GM18505 (cell line): ENCODE data around the gene CAMTA1.

Source experiments
- ATAC-seq: cut with Tn5 transposase; IDR thresholded peaks from one replicate; pipeline ENCODE4 v1.9.1; 2021; ENCODE audit not compliant: unreplicated experiment
- POLR2A ChIP-seq: IDR thresholded peaks from 4 replicates; pipeline ENCODE4 v1.6.1; 2011; ENCODE audit warnings: borderline replicate concordance; ENCODE audit not compliant: insufficient read depth, insufficient read length; ENCODE audit errors: extremely low read depth

Gene CAMTA1

GRCh38 chr1:7453038-7453437 lies 667.8 kb downstream of the CAMTA1 start:
- ATAC-seq = no peak
- TF ChIP-seq POLR2A = no peak

DNA sequence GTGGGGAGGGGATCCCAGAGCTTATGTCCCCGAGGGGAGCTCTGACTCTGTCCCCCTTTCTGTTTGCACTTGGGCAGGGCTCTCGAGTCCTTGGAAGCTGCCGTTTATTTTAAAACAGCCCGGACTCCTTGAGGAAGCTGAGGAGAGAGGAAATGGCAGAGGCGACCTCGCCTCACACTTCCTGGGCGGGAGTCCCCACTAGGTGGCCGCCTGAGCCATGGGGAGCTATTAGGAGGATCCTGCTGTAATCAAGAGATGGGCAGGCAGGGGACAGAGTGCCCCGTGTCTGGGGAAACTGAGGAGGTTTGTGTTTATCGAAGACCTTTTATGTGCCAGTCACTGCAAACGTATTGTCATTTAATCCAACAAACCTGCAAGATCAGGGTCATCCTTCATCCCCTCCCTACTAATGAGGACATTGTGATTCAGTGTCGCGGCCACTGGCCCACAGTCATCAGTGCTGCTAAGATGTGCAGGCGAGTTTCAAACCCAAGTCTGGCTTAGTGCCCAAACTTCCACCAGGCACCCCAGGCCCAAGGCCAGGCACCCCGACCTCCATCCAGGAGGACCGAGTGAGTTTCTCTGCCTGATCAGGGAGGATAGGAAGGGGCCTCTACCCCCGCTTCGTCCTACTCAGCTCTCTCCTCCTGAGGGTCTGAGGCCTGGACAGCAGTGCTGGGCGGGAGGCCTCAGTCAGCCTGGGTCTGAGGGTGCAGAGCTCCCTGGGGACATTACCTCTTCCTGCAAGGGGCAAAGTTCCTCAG lies 669.0 kb downstream of the CAMTA1 start:
- no peak for ATAC-seq

DNA sequence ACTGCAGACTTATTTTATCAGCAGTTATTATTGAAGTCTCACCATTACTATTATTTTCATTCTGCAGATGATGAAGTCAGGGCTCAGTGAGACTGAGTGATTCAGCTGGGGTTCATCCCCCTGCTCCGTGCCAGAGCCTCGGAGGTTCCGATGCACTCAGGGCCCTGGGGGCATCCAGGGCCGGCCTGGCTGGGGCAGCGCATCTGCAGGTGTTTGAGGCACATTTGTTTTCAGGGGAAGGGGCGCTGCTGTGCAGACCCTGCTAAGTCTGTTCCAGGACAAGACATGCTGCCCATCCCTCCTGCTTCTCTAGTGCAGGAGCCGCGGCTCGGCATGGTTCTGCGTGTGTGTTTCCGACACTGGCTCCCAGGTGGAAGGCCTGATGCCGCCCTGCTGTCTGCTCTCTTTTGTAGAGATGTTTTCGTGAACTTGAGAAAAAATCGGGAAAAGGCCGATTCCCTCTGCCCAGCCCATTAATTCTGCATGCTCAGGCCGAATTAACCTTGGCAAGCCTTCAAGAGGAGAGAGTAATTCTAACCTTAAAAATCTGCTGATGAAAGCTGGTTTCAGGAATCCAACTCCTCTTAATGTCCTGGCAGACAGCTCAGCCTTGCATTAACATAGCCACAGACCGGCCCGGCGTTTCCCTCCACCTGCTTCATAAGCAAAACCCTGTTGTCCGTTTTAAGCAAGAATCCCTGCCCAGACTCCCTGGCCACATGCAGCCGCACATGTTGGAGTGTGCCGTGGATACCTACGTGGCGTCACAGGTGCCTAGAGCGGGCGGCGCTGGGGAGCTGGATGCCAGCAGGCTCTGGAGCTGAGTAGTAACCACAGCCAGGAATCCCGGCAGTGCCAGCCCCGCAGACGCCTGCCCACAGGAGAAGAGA lies 669.9 kb downstream of the CAMTA1 start:
- TF ChIP-seq POLR2A = no peak
- ATAC-seq = no peak

More for the DNA sequence above, 669.0 kb downstream of the CAMTA1 start:
- TF ChIP-seq POLR2A = no peak

DNA sequence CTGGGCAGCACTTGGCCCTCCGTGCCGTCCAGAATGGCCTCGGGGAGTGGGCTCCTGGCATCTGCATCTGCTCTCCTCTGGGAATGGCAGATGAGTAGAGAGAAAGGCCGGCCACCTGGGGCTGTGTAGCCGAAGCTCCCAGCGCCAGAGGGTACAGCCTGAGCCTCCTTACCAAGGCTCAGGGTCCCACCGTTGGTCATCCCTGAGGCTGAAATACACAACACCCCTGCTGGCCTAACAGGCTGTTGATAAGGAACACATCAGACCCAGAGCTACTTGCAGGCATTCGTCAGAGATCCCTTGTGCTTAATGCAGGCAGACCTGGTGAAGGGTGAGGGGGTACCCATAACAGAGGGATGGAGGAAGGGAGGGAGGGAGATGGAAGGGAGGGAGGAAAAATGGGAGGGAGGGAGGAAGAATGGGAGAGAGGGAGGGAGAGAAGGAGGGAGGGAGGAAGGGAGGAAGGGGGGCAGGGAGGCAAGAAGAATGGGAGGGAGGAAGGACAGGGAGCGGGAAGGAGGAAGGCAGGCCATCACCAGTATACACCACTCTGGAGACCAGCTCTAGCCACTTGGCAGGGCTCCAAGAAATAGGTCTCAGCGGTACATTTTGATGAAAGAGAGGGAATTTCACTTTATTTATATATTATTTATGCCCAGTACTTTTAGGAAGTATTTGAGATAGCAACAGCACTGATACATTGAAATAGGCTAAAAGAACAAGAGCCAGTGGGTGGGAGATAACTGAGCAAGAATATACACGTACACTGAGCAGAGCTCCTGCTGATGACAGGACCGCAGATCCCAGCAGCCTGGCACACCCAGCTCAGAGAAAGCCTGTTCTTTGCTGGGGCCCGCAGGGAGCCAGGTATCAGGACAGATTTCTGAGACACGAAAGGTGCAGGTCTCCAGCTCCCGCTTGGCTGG lies 670.8 kb downstream of the CAMTA1 start:
- no peak for ATAC-seq
- TF ChIP-seq POLR2A = no peak

DNA sequence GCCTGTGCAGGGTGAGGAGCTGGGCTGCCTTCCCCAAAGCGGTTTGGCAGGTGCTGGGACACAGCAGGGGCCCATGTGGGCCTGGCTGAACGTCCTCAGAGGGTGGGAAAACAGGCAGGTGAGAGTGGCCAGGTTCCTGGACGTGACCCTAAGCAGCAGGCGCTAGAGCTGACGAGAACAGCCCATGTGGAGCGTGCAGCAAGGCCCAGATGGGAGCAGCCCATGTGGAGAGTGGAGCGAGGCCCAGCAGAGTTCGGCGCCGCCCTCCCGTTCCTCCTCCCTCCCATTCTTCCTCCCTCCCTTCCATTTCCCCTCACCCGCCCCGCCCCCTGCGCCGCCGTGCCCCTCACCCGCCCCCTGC lies 671.4 kb downstream of the CAMTA1 start:
- ATAC-seq = no peak
- TF ChIP-seq POLR2A = no peak

DNA sequence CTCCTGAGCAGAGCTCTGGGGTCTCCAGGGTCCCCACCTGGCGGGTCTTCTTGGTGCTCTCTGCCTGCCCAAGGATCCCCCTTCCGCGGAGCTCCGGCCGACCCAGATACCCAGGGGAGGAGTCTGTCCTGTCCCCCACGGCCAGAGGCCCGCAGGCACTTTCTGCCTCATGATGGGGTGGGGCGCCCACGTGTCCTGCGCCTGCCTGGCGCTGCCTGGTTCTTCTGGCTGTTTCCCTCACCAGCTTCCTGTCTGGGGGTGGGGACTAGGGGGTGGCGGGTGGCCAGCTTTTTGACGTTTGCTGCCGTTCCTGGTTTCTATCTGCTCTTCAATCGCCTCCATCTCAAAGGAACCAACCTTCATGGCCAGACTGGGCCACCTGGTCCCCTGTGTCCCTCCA lies 672.6 kb downstream of the CAMTA1 start:
- no peak for ATAC-seq
- no peak for TF ChIP-seq POLR2A

DNA sequence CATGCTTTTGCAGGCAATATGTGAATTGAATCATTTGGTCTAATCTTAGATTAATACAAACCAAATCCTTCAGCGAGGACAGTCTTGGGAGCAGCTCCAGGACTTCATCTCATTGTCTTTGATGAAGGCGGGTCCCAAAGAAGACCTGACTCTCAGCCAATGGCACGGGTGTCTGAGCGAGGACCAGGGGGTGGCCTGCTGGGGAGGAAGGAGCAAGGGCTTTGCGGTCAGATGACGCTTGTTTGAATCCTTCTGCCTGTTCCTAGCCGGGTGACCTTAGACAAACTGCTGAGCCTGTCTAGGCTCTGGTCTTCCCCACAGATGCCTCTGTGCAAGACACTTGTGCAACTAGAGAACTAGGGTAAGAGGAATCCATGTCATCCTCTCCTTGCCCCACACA lies 673.7 kb downstream of the CAMTA1 start:
- TF ChIP-seq POLR2A = no peak
- ATAC-seq = no peak

DNA sequence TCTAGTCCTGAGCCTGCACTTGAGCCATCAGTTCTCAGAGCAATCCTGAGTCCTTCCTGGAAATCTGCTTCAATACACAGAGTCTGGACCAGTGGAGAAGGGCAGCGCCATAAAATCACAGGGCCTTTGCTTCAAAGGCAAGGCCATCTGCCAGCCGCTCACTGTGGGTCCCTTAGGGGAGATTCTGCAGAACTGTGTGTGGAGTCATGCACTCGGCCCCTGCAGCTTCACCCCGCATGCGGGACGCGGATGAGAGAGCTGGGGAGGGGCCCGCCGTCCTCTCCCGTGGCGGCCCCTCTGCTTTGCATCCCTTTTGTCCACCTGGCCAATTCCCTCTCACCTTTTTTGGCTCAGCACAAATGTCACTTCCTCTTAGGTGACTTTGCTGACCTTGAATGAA lies 674.7 kb downstream of the CAMTA1 start:
- ATAC-seq = no peak
- TF ChIP-seq POLR2A = no peak

DNA sequence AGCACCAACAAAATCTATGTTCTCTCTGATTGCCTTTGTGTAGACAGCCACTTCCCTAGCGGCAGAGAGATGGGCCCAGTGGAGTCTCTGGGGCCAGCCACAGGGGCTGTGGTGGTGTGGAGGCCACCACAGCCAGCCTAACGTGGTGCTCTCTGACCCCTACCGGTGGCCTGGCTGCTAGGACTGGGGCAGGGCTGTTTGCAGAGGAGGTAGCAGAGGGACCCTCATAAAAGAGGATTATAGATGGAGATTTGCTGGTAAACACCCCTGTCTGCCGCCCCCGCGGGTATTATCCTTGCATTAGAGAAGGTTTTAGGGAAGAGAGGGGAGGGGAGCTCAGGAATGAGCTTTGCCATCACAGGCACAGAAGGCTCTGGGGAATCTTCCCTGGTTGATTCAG lies 675.6 kb downstream of the CAMTA1 start:
- no peak for ATAC-seq
- no peak for TF ChIP-seq POLR2A

DNA sequence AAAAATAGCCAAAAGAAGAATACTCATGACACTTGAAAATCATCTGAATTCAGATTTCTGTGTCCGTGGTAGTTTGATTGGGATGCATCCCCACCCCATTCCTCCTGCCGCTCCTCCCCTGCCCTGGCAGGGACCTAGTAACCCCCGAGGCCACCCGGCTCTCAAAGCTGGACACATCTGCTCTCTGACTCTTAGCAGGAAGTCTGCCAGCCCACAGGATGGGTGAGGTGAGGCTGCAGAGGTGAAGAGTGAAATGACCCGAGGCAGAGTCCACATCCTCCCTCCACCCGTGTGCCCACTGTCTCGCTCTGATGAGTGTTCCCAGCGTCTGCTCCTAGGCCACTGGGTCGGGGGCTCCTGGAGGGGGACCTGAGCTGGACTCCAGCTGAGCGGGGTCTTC lies 677.4 kb downstream of the CAMTA1 start:
- no peak for ATAC-seq
- TF ChIP-seq POLR2A = no peak

DNA sequence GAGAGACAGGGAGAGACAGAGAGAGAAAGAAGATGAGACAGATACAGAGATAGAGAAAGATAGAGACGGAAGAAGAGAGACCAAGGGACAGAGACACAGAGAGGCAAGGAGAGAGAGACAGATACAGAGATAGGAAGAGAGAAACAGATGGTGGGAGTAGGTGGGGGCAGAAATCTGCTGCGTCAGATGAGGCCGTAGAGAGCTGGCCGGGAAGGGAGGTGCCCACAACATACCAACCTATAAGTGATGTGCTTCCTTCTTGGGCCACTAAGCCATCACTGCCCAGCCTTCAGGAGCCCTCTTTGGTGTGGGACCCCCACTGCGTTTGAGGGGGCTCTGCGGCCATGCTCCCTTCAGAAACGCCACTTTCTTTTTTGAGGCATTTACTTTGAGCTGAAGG lies 678.3 kb downstream of the CAMTA1 start:
- ATAC-seq = no peak
- no peak for TF ChIP-seq POLR2A

- no peak for ATAC-seq
These were observed 679.5 kb downstream of the CAMTA1 start for GRCh38 chr1:7464736-7465135.

More at GRCh38 chr1:7464736-7465135, 679.5 kb downstream of the CAMTA1 start:
- TF ChIP-seq POLR2A = no peak
